ENCODE measurements around the gene CBY3.
A peak's percentile ranks its signal among the peaks of the same experiment; 100 is the strongest.
"Not testable (repeated sequence)": the region's sequence is repeated elsewhere in the genome, so short reads cannot be mapped to it uniquely, and the experiment has no call there.

Gene CBY3

GRCh38 chr5:179680780-179681401, at the start of gene CBY3:
Gene CBY3 (minus strand): TSS chr5:179681034. CDS start chr5:179680918, 116 bp downstream.
- peak; percentile 5 for DNase-seq

- no peak for DNase-seq
Measured at GRCh38 chr5:179730356-179730755, 49.5 kb upstream of the CBY3 start.

DNA sequence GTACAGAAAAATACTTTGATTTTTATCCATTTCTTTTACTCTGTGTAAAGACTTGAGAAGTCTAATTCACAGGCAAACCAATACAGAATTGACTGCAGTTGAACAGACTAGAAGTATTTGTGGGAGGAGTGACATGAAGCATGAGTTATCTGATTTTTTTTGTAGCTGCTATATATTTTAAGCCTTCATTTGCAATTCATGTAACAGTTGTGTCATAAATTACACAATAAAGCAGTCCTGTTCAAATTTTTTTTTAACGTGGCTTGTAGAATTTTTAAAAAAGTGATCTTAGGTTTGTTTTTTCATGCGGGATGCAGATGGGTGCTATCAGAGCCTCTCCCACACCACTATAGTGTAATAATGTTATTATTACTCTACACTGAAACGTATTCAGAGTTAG, 48.9 kb upstream of the CBY3 start:
- DNase-seq = no peak

- DNase-seq = no peak
Measured at GRCh38 chr5:179729303-179729702, 48.5 kb upstream of the CBY3 start.

DNA sequence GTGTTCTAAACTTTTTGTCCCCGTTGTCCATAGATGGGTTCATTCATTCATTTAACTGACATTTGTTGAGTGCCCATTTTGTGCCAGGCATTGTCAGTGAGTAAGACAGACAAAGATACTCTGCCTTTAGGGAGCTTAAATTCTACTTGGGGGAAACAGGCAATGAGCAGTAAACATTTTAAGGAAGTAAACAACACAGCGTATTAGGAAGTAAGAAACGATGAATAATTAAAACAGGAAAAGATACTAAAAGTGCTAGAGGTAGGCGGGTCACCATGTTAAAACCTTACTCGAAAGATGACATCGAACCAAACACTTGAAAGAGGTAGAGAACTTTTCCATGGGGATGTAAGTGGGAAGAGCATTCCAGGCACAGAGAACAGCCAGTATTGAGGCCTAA, 46.3 kb upstream of the CBY3 start:
- no peak for DNase-seq

- DNase-seq = no peak
Measured at GRCh38 chr5:179724163-179724562, 43.3 kb upstream of the CBY3 start.

GRCh38 chr5:179720222-179720621, 39.4 kb upstream of the CBY3 start:
- no peak for DNase-seq

- no peak for DNase-seq
Measured at GRCh38 chr5:179716286-179716685, 35.5 kb upstream of the CBY3 start.

DNA sequence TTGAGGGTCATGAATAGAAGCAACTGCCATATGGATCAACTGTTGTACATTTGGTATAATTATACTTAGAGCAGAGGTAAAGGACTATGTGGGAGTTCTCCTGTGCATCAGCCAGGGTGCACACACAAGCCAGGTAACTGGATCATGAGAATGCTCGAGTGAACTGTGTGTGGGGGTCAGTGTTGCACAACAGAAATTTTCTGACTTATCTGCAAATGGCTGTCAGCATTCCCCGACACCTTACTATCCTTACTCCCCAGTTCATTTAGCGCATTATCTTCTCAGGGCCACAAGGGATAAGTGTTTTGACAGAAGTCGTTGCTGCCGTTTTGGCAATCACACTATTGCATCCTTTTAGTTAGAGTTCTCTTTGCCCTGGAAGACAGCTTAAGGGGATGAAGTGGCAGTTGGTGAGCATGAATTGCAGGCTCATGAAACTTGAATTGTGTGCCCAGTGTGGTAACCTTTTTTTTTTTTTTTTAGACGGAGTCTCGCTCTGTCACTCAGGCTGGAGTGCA, 19.6 kb upstream of the CBY3 start:
- no peak for DNase-seq

DNA sequence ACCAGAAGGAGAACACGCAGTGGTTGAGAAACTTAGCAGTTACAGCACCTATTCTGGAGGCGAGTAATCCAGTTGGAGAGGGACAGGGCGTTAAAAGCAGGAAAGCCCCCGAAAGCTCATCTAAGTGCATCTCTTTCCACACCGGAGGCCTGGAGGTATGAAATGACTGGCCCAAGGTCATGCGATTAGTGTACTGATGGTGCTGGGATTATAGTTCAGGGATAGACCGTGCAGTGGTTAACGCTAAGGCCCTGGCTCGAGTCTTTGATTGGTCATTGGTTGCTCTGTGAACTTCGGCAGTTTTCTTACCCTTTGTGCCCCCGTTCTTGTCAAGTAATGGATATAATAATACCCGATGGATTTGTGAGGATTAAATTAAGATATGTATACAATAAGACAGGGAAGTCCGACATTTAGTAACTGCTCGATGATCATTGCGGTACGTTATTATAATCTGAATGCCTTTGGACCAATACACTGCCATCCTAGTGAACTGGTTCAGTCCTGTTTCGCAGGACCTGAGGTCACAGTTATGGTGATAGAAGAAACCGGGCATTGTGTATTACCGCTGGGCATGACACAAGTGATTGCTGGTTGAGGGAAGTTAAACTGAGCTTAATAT, 18.9 kb upstream of the CBY3 start:
- DNase-seq = peak; percentile 41

GRCh38 chr5:179698935-179699615, 18.2 kb upstream of the CBY3 start, which contains the start of gene CANX:
Gene CANX (plus strand): TSS chr5:179698967. CDS start chr5:179705682, 6,715 bp downstream.
- no peak for DNase-seq

- peak; percentile 95 for DNase-seq
Measured at GRCh38 chr5:179697993-179698934, 17.4 kb upstream of the CBY3 start.

- not testable (repeated sequence) for DNase-seq
Measured at GRCh38 chr5:179697543-179697942, 16.7 kb upstream of the CBY3 start.

DNA sequence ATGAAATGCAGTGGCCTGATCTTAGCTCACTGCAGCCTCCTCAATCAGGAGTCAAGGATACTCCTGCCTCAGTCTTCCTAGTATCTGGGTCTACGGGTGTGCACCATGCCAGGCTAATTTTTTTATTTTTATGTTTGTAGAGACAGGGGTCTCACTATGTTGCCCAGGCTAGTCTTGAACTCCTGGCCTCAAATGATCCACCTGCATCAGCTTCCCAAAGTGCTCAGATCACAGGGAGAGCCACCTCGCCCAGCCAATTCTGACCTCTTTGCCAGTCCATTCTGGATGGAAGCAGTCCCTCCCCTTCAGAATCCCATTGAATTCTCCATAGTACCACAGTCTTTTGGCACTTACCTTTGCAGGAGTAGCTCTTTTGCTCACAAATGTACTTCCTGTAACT, 16.3 kb upstream of the CBY3 start:
- no peak for DNase-seq

DNA sequence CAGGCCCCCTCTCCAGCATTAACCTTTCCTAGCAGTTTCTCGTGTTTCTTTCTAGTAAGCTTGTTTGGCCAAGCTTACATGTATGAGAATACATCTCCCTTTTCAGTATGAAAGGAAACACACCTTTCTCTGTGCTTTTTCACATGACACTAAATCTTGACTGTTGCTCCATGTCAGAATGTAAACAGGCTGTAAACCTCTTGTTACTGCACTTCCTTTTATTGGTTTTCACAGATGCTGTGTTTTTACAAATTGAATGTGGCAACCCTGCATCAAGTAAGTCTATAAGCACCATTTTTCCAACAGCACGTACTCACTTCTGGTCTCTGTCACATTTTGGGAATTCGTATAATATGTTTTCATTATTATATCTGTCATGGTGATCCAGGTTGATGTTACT, 15.8 kb upstream of the CBY3 start:
- no peak for DNase-seq

GRCh38 chr5:179694561-179694960, 13.7 kb upstream of the CBY3 start:
- DNase-seq = no peak

- DNase-seq = not testable (repeated sequence)
Measured at GRCh38 chr5:179689212-179689611, 8.4 kb upstream of the CBY3 start.

DNA sequence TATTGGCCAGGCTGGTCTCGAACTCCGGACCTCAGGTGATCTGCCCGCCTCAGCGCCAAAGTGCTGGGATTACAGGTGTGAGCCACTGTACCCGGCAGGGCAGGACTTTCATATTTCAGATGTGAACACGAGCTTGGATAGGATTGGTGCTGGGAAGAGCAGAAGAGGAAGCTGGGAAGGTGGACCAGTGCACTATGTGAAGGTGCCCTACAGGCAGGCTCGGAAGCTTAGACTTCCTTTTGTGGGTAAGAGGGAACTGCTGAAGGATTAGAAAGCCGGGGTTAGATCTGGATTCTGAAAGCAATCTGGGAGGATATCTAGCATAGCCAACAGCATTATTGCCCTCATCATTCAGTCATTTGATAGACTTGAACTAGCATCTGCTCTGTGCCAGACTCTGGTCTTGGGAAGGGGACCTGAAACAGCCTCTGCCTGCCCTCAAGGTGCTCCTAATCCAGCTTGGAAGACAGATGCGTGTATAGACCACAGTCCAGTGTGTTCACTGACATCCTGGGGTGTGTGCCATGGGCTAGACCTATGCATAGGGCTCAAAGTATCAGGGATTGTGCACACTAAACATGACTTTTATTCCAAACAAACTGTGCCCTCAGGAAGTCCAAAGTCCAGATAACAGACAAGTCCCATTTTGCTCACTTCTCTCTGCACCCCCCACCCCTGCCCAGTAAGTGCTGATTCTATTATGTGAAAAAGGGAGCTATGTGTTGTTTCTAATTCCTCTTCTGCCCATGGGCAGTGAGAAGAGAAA, 637 bp downstream of the CBY3 start:
- DNase-seq = no peak

GRCh38 chr5:179679014-179679674, 1.7 kb downstream of the CBY3 start:
- DNase-seq = peak; percentile 86

GRCh38 chr5:179678223-179679013, 2.4 kb downstream of the CBY3 start:
- DNase-seq = peak; percentile 90

GRCh38 chr5:179668391-179668790, 12.4 kb downstream of the CBY3 start:
- no peak for DNase-seq
